NCI-H146 treated with DMSO at 0.1 percent for 48 hours (cell line): ENCODE measurements around the gene FAM185A.
"Not testable (repeated sequence)": the region's sequence is repeated elsewhere in the genome, so short reads cannot be mapped to it uniquely, and the experiment has no call there.

Source experiments
- DNase-seq: peaks from one replicate; lab custom pipeline; 2025; ENCODE audit not compliant: unreplicated experiment; lab: John Stamatoyannopoulos, UW

Gene FAM185A

GRCh38 chr7:102776217-102776616 is 27.4 kb downstream of the FAM185A start:
- not testable (repeated sequence) for DNase-seq

- not testable (repeated sequence) for DNase-seq
These were observed 29.9 kb downstream of the FAM185A start for GRCh38 chr7:102778663-102779062.

GRCh38 chr7:102780926-102781325 is 32.1 kb downstream of the FAM185A start:
- not testable (repeated sequence) for DNase-seq

- DNase-seq = not testable (repeated sequence)
These were observed 40.0 kb downstream of the FAM185A start for GRCh38 chr7:102788770-102789169.

DNA sequence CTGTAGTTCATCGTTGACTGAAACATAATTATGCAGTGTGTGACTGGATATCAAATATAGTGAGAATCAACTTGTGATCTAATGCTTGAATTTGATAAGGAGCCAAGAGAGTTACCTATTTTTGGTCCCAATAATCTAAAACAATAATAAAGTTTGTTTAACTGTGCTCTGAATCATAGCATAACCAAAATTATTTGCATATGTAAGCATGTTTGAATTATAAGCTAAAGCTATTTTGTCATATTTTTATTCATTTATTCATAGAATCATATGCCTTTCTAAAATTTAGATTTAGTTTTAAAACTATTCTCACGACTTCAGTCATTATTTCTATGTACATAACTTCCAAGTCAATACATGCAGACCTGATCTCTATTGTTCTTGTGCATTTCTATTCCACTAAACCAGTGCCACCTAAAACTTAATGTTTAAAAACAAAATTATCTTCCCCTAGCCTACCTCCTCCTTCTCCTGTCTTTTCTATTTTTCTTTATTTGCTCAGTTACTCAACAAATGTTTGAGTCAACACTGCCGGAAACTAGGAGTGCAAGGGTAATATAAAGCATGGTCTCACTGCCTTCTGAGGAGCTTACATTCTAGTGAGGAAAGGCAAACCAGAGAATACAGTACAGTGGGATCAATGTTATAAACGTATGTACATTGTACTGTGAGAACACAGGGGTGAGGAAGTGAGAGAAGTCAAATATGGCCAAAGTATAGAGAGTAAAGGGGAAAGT is 41.7 kb downstream of the FAM185A start:
- not testable (repeated sequence) for DNase-seq

GRCh38 chr7:102791367-102791766 is 42.6 kb downstream of the FAM185A start:
- not testable (repeated sequence) for DNase-seq

GRCh38 chr7:102791831-102792230 is 43.0 kb downstream of the FAM185A start:
- not testable (repeated sequence) for DNase-seq

GRCh38 chr7:102794567-102794966 is 45.8 kb downstream of the FAM185A start:
- not testable (repeated sequence) for DNase-seq

- not testable (repeated sequence) for DNase-seq
These were observed 47.3 kb downstream of the FAM185A start for GRCh38 chr7:102795987-102796595.

- DNase-seq = no peak
These were observed 57.8 kb downstream of the FAM185A start for GRCh38 chr7:102806613-102807012.

- no peak for DNase-seq
These were observed 62.1 kb downstream of the FAM185A start for GRCh38 chr7:102810916-102811315.

DNA sequence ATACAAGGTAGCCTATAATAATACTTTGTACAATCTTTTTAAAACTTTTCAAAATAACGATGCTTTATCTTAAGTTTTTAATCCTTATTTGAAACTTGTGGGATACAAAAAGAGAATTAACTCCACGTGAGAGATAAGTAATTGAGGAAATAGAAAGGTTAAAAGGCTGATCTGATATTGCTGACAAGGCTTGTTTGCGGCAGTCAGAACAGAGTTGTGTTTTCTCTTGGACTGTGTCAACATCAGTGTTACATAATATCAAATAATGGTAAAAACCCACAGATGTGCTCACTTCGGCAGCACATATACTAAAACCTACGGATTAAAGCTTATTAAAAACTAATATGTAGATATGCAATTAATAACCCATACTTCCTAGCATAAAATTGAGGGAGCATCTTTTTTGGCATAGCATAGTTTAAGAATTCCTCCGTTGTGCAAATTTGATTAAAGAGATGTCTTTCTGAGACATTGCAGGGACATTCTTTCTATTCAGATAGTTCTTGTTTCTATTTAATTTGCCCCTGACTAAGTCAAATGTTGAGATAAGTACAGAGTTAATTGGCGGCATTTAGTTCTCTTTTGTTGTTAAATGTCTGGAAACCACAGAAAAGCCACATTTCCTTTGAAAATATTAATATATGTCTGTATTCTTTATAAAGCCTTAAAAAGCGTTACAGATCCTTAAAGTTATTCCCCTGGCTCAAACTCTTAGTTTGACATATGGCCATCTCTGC is 63.3 kb downstream of the FAM185A start:
- no peak for DNase-seq

GRCh38 chr7:102813191-102814024 is 64.6 kb downstream of the FAM185A start:
- no peak for DNase-seq

- DNase-seq = no peak
These were observed 65.2 kb downstream of the FAM185A start for GRCh38 chr7:102814025-102814471.

GRCh38 chr7:102817616-102818573 is 69.1 kb downstream of the FAM185A start:
- no peak for DNase-seq

GRCh38 chr7:102819151-102819550 is 70.4 kb downstream of the FAM185A start:
- no peak for DNase-seq

DNA sequence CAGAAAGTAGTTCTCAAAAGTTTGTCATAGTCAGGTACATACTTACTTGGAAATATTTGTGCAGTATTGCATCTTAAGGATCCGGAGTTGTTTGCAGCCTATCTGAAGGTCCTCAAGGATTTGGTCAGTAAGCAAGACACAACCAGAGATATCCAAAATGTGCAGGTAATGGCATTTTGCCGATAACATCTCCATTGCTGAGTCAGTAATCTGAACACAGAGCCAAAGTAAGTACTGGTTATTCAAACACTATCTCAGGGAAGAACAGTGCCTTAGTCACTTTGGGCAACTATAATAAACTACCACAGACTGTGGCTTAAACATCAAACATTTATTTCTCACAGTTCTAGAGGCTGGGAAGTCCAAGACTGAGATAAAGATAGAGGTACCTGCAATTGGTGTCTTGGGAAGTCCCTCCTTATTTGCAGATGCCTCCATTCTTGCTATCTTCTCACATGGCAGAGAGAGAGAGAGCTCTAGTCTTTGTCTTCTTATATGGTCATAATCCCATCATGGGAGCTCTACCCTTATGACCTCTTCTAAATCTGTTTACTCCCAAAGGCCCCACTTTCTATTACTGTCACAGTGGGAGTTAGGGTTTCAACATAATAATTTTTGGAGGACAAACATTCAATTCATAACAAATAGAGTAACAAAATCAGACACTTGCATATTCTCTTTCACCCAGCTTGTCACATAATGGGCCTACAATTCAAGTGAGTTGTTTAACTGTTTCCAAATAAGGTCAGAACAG is 73.4 kb downstream of the FAM185A start:
- DNase-seq = no peak

GRCh38 chr7:102823390-102824119 is 74.8 kb downstream of the FAM185A start:
- no peak for DNase-seq
